OCI-LY3 (cell line): ENCODE measurements around the gene NOTUM.

Source experiments
- H2AFZ ChIP-seq: fragments of 200-600, 300-600 bp; shearing (Covaris generic); 2 replicates; pipeline ENCODE4 v1.6.0; 2014; ENCODE audit warnings: antibody characterized with exemption, low read depth, low read length
- H3K27ac ChIP-seq: fragments of 200-600, 300-600 bp; sonication (generic); 2 replicates; pipeline ENCODE4 v1.5.1; 2014; ENCODE audit warnings: mild to moderate bottlenecking, low read length, moderate library complexity, mixed read lengths
- H3K27me3 ChIP-seq: fragments of 200-600, 300-600 bp; sonication (generic); 2 replicates; pipeline ENCODE4 v1.6.1; 2014; ENCODE audit warnings: low read depth, low read length, mixed read lengths
- H3K36me3 ChIP-seq: fragments of 200-600, 300-600 bp; sonication (generic); replicated peaks from 2 replicates; pipeline ENCODE3; 2014; ENCODE audit warnings: low read depth, low read length, mixed read lengths
- H3K4me1 ChIP-seq: fragments of 300-600, 200-600 bp; sonication (generic); 2 replicates; pipeline ENCODE4 v1.6.1; 2014; ENCODE audit warnings: low read length, mixed read lengths
- H3K4me2 ChIP-seq: fragments of 200-600, 300-600 bp; sonication (generic); 2 replicates; pipeline ENCODE4 v1.6.1; 2014; ENCODE audit warnings: low read length, mixed read lengths
- H3K4me3 ChIP-seq: fragments of 300-600, 200-600 bp; sonication (generic); 2 replicates; pipeline ENCODE4 v1.5.1; 2014; ENCODE audit warnings: antibody characterized with exemption, mild to moderate bottlenecking, low read length, moderate library complexity
- H3K79me2 ChIP-seq: fragments of 300-600, 200-600 bp; shearing (Covaris generic); 2 replicates; pipeline ENCODE4 v1.6.1; 2014; ENCODE audit warnings: mild to moderate bottlenecking, low read length, mixed read lengths
- H3K9ac ChIP-seq: fragments of 300-600, 200-600 bp; shearing (Covaris generic); 2 replicates; pipeline ENCODE4 v1.6.0; 2014; ENCODE audit warnings: mild to moderate bottlenecking, low read length, moderate library complexity
- H3K9me3 ChIP-seq: fragments of 200-600, 300-600 bp; shearing (Covaris generic); 2 replicates; pipeline ENCODE4 v1.6.1; 2014; ENCODE audit warnings: low read length, mixed read lengths; ENCODE audit not compliant: insufficient read depth
- H4K20me1 ChIP-seq: fragments of 200-600, 300-600 bp; sonication (generic); 2 replicates; pipeline ENCODE4 v1.6.1; 2016; ENCODE audit warnings: low read length, mixed read lengths; ENCODE audit not compliant: insufficient read depth
- EZH2phosphoT487 ChIP-seq: fragments of 200-600 bp; shearing (Covaris generic); IDR thresholded peaks from 2 replicates; pipeline ENCODE4 v1.6.1; 2018; ENCODE audit warnings: antibody characterized with exemption, mixed run types, low read depth
- TF ChIP-seq, protein P1 (sequence below): fragments of 200-600, 300-600 bp; sonication (generic); IDR thresholded peaks from 2 replicates; pipeline ENCODE4 v1.5.1; 2014; ENCODE audit warnings: antibody characterized with exemption, low read length, low read depth

The NOTUM gene

DNA sequence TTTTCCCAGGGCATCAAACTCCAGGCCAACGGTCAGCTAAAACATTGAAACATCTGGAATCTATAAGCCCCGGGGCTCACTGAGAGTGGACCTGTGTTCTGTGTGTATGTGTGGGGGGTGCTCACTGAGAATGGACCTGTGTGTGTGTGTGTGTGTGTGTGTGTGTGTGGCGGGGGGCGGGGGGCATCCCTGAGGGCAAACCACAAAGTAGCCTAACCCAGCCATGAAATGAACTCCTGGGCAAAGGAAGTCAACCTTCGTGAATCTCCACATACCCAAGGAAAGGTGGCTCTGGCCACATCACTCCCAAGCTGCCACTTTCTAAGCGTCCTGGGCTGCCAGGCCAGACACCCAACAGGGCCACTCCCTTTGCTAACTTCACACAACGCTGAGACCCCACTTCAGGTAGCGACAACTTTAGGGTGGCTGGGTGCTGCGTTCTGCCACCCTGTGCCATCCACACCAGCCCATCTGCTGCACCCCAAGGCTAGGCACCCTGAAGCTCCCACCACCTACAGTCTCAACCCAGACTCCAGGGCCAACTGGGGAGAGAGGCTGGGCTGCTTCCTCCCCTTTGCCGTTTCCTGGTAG lies 35.0 kb downstream of the NOTUM start:
- Histone ChIP-seq H3K4me1 (peaks cover 13% of the 10 kb centered on the region; the same call in 1 of the 2 replicates), H3K9ac (peak overlapping the region; percentile 86), H3K79me2 (peaks cover 68% of the 10 kb centered on the region), H3K27me3 (no peaks in the 10 kb centered on the region), H3K4me2 (peak overlapping the region; percentile 74), H3K27ac (peak overlapping the region; percentile 69), H3K9me3 (no peaks in the 10 kb centered on the region), H2AFZ (no peak overlapping the region), H4K20me1 (peaks cover 24% of the 10 kb centered on the region), H3K36me3 (no peaks in the 10 kb centered on the region), H3K4me3 (peak overlapping the region; percentile 95)
- TF ChIP-seq, protein P1, sequence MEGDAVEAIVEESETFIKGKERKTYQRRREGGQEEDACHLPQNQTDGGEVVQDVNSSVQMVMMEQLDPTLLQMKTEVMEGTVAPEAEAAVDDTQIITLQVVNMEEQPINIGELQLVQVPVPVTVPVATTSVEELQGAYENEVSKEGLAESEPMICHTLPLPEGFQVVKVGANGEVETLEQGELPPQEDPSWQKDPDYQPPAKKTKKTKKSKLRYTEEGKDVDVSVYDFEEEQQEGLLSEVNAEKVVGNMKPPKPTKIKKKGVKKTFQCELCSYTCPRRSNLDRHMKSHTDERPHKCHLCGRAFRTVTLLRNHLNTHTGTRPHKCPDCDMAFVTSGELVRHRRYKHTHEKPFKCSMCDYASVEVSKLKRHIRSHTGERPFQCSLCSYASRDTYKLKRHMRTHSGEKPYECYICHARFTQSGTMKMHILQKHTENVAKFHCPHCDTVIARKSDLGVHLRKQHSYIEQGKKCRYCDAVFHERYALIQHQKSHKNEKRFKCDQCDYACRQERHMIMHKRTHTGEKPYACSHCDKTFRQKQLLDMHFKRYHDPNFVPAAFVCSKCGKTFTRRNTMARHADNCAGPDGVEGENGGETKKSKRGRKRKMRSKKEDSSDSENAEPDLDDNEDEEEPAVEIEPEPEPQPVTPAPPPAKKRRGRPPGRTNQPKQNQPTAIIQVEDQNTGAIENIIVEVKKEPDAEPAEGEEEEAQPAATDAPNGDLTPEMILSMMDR = no peak
- TF ChIP-seq EZH2phosphoT487 = no peak

DNA sequence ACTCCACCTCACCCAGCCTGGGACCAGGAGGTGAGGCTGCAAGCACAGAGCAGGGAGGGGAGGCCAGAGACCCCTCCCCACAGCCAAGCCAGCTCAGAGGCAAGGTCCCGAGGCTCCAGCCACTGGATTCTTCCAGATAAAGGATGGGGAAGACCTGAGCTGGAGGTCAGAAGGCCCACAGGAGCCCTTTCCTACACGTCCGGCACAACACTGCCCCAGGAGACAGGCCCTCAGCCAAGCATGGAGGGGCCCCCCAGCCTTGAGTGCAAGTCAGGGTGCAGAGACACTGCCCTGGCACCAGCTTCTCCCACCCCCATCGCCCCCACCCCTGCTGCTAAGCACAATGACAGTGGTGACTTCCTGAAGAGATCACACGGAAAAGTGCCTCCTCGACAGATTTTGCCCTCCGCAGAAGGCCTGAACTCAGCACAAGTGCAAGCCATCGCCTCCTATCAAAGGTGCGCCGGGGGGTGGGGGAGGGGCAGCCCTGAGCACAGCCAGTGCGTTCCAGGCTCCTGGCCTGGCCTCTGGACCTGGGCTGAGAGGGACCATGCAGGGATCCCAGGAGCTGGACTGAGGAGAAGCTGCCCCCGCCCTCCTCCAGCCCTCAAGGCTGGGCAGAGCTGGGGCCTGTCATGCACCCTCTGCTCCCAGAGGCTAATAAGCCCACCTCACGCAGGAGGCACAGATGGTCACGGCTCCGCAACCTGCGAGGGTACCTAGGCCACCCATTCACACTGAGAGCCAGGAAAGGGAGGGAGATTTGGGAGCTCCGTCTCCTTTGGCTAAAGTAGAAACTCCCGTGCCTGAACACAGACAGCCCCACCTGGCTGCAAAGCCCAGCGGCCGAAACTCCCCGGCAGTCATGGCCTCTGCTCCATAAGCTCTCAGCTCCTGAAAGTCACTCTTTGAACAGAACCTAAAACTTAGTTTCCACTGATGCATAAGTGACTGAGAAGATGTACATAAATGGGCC lies 36.1 kb downstream of the NOTUM start:
- Histone ChIP-seq H3K4me1 (peaks cover 13% of the 10 kb centered on the region; the same call in 1 of the 2 replicates), H2AFZ (no peak overlapping the region), H3K27me3 (no peaks in the 10 kb centered on the region), H3K4me2 (no peak overlapping the region), H3K9ac (no peak overlapping the region), H4K20me1 (peaks cover 24% of the 10 kb centered on the region), H3K27ac (no peak overlapping the region), H3K4me3 (no peak overlapping the region), H3K36me3 (peaks cover 3% of the 10 kb centered on the region), H3K79me2 (peaks cover 76% of the 10 kb centered on the region), H3K9me3 (no peaks in the 10 kb centered on the region)
- no peak for TF ChIP-seq EZH2phosphoT487
- TF ChIP-seq, protein P1 = no peak

DNA sequence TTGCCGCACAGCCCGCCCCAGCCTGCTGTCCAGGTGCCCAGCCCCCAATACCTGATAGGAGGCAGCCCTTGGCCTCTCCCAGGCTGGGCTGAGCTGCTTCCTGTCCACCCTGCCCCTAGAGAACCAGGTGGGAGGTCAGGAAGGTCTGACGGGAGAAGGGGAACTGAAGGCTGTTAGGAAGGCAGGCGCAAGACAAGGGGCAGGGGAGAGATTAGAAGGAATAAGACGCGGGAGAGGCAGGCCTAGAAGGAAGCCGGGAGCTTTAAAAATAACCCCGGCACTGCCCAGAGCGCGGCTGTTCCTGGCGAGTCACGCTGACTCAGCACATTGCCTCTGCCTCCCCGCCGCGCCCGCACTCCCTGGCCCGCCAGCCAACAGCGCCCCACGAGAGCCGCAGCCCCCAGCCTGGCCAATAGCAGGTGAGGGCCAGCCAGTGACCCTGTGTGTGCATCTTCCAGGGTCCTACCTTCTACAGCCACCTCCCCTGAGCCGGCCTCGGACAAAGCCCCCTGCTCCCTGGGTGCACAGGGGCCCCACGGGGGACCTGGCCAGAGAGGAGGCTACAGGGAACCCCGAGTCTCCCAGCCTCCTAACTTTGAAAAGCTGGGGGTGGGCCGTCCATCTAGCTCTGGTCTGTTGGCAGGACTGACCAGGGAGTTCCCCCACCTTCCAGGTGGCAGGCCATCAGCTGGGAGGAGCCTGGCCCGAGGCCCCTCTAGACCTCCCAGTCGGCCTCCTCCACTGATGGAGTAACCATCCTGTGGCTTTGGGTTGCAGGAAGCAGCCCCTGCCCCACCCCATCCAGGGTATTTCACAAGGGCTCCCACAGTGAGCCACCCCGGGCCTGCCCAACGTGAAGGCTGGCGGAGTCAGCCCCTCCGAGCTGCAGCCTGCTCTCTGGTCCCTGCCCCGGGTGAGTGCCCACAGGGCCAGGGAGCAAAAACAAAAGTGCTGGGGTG lies 37.4 kb downstream of the NOTUM start:
- Histone ChIP-seq H4K20me1 (peaks cover 24% of the 10 kb centered on the region), H2AFZ (no peak overlapping the region), H3K27ac (no peak overlapping the region), H3K79me2 (peaks cover 69% of the 10 kb centered on the region), H3K4me2 (no peak overlapping the region), H3K4me1 (peaks cover 7% of the 10 kb centered on the region; the same call in 1 of the 2 replicates), H3K9me3 (no peaks in the 10 kb centered on the region), H3K27me3 (no peaks in the 10 kb centered on the region), H3K4me3 (no peak overlapping the region), H3K36me3 (peaks cover 3% of the 10 kb centered on the region), H3K9ac (no peak overlapping the region)
- no peak for TF ChIP-seq EZH2phosphoT487
- TF ChIP-seq, protein P1 = no peak
